Superior temporal gyrus (tissue), 1 donor: ENCODE data around the gene RIMS4.

Experiments
- DNase-seq: peaks from one replicate; pipeline ENCODE4 v3.0.0-alpha.2; 2016; ENCODE audit errors: extremely low spot score

RIMS4 gene

DNA sequence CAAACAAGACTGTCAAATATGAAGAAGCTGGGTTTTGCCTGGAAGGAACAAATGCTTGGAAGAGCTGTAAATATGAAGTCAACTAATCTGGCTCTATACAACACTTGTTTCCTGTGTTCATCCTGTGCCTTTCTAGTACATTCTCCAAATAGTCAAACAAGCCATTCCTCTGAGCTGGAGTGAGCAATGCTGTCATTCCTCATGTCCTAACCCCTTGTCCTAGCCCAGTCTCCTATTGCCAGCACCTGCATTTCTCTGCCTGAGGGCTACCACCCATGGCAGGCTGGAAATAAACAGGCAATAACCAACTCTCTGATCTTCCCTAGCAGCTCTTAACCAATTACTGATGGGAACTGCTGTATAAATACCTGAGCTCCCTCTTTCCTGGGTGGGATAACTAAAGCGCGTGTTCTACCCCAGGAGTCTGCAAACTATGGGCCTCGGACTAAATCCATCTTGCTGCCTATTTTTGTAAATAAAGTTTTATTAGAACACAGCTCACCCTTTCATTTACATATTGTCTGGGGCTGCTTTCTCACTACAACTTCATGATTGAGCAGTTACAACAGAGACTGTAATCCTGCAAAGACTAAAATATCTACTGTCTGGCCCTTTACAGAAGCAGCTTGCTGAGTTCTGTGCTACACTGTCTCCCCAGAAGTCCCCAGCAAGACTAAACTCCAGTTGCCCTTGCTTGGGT lies 13.4 kb downstream of the RIMS4 start:
- no peak for DNase-seq

GRCh38 chr20:44796311-44796710 lies 14.0 kb downstream of the RIMS4 start:
- no peak for DNase-seq

DNA sequence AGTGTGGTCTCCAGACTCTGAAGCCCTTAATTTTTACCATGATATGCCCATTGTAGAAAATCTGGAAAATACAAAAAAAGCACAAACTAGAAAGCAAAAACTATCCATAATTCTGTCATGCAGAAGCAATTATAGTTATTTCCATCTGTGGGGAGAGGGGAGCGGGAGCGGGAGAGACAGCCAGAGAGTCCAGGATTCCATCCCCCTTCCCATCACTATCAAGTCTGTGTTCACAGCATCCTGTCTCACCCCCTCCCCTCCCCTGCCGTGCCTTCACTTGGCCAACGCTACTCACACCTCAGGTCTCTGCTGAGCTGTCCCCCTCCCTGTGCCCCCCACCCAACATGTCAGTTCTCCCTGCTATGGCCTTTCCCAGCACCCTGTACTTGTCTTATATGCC lies 14.5 kb downstream of the RIMS4 start:
- DNase-seq, result no peak

DNA sequence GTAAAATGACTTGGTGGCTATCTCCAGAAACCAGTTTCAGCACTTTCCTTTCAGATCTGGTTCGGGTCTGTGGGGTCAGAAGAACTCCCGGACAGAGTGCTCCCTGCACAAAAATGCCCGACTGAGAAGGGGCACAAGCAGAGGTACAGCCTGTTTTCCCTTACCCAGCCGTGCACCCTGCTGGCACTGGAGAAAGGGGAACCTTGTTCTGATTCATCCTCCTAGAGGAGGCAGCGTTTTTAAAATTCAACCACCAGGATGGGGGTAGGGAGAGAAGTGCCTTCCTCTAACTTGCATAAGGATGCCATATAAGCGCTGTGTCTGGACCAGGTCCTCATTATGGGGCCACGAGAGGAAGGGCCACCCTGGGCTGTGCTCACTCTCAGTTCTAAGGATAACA lies 17.6 kb downstream of the RIMS4 start:
- DNase-seq, result no peak

GRCh38 chr20:44790638-44791393 lies 19.5 kb downstream of the RIMS4 start:
- DNase-seq, result peak; percentile 32

DNA sequence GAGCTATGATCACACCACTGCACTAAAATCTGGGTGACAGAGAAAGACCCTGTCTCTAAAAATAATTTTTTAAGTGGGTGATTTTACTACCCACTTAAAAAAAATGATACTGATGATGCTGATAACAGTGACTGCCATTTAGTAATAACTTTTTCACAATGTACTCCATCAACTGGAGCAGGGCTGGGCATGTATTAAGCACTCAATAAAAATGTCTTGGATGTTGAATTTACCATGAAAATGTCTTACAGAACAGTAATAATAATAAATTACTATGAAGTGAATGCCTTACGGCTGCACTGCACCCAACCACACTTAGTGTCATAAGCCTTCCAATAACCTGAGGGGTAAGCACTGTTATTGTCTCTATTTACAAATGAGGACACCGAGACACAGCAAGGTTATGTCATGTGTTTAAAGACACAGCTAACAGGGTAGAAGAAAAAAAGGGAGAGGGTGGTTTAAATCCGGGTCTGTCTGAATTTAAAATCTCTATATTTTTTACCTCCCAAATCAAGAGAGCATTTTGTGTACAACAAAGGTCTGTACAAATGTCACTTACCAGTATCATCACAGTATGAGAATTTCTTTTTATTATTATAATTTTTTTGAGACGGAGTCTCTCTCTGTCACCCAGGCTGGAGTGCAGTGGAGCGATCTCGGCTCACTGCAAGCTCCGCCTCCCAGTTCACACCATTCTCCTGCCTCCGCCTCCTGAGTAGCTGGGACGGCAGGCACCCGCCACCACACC lies 21.5 kb downstream of the RIMS4 start:
- no peak for DNase-seq

DNA sequence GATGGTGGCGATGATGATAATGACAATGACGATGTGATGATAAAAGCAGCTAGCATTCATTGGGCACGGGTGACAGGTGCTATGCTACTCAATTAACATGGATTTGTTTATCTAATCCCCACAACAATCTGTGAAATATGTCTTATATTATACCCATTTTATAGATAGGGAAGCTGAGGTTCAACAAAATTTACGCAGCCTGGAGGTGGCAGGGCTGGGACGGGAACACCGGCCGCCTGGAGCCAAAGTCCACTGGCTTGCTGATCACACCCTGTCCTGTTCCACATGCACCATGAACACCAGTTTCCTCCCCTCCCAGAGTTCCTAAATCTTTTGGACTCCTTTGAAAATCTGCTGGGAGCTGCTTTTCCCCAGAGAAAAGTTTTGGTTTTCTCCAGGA lies 23.0 kb downstream of the RIMS4 start:
- DNase-seq, result no peak

DNA sequence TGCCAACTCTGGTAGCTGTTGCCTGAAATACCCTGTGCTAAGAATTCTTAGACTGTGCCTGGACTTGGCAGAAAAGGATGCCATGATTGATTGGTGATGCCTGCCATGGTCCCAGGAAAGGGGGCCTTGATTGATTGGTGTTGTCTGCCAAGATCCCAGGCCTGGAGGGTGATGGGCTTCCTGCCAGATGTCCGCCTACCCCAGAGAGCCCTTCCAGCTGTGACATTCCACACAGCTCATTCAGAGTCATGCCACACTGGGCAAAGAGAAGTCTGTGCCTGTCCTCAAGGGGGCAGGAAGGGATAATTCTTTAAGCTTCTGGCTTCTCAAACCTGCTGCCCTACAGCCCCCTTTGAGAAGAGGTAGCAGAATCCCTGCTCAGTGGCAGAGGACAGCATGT lies 24.6 kb downstream of the RIMS4 start:
- no peak for DNase-seq

- DNase-seq, result no peak
These were observed 25.7 kb downstream of the RIMS4 start for GRCh38 chr20:44784688-44785087.

DNA sequence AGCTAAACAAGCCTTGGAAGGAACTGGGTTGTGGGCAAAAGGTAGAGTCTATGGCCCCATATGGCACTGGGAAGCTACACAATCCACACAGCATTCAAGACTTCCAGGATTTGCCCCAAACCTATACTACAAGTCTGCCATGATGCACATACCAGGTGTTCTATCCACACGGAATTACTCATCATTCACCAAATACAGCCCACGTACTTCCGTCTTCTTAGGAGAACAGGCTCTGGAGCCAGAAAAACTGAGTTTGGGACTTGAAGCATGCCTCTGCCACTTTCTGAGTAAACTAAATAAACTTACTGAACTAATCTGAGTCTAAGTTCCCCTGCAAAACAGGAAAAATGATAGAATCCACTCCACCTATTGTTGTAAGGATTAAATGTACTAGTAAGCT lies 28.6 kb downstream of the RIMS4 start:
- peak; percentile 30 for DNase-seq

DNA sequence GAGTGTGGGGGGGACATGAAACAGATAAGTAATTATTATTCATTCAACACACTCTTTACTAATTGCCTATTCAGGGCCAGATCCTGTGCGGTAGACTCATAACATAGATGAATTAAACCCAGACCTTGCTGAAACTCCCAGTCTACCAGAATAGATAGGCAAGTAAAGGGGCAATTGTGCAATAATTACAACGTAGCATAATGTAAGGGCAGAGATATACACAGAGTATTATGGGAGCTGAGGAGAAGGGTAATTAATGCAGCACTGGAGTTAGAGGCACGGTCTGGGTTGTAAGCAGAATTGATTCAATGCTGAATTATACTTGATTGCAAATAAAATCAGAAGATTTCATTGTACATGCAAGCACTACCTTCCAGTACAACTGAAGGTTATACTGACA lies 29.2 kb downstream of the RIMS4 start:
- no peak for DNase-seq

- DNase-seq, result no peak
These were observed 30.1 kb downstream of the RIMS4 start for GRCh38 chr20:44780226-44780625.

DNA sequence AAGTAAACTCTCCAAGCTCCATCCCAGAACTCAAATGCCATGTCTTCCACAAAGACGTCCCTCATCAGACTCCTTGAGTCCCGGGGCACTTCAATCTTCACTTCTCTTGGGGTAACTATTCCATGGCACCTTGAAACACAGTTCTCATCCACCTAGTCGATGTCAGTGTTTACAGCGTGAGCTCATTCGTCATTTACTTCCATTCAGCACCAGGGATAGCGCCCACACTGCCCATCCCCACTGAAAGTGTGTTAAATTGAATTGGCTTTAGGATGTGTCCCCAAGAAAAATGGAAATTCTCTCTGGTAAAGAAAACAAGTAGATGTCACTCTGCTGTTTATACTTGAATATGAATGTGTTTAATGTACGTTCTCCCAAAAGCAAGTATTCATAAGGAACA lies 33.4 kb downstream of the RIMS4 start:
- DNase-seq, result no peak

DNA sequence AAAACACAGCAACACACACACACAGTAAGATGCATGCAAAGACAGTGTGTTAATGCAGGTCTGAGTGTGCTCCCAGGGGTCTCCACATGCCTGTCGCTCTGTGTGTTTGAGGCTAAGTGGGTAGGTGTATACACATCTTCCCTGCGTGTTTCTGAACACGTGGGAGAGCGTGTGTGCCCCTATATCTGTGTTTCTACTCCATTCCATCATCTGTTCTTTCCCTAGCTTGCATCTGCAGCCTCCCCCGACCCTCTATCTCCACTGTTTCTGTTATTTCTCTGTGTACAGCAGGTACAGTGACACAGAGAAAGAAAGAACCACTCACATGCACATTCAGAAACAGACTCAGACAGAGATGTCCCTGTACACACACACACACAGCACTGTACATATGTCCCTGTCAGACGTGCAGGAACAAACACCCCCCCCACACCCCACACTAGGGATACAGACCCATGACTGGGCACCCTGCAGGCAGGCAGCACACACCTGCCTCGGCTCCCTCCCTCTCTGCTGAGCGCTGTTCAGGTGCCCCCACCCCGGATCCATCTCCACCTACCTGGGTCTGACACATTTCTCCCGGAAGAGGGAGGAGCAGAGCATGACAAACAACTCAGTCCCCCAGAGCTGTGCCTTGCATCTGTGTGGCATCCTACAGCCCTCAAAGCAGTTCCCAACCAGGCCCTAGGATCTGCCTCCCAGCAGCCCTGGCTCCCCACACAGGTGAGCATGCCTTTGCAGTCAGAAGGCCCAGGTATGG lies 37.1 kb downstream of the RIMS4 start:
- DNase-seq, result no peak

- DNase-seq, result no peak
These were observed 37.7 kb downstream of the RIMS4 start for GRCh38 chr20:44772636-44773035.

- DNase-seq, result no peak
These were observed 39.2 kb downstream of the RIMS4 start for GRCh38 chr20:44771172-44771535.

GRCh38 chr20:44770484-44771171 lies 39.7 kb downstream of the RIMS4 start:
- DNase-seq, result no peak

GRCh38 chr20:44769481-44769863 lies 40.9 kb downstream of the RIMS4 start:
- no peak for DNase-seq

- no peak for DNase-seq
These were observed 41.4 kb downstream of the RIMS4 start for GRCh38 chr20:44768854-44769480.

- DNase-seq, result no peak
These were observed 42.1 kb downstream of the RIMS4 start for GRCh38 chr20:44768256-44768655.

- no peak for DNase-seq
These were observed 44.5 kb downstream of the RIMS4 start for GRCh38 chr20:44765701-44766347.
